Activated CD4-positive, alpha-beta memory T cell treated with anti-CD3 and anti-CD28 coated beads, Interleukin-2, amount 10 ng/mL, durations not matched to agents 7 days and 5 days (primary cell): ENCODE data around the gene ZNF771. TPM values are rescaled to one million over a fixed set of nuclear protein-coding genes. Genes with fewer than 3 reads are reported as not detected.

Experiments
- CTCF ChIA-PET: fragments of 350-600 bp; sonication (Branson Sonifier 250); formaldehyde crosslinking; loops from one replicate; lab custom pipeline; 2021; ENCODE audit warnings: antibody characterized with exemption, inconsistent platforms; lab: Charles Lee
- POLR2A ChIA-PET: fragments of 350-600 bp; sonication (Branson Sonifier 250); formaldehyde crosslinking; loops from one replicate; lab custom pipeline; 2021; ENCODE audit warnings: antibody characterized with exemption; lab: Charles Lee
- DNase-seq: peaks from one replicate; pipeline ENCODE4 v3.0.0-alpha.2; 2020
- H3K27ac Mint-ChIP-seq: one replicate; pipeline ENCODE4 v1.8.0; 2021; ENCODE audit warnings: mild to moderate bottlenecking, mixed read lengths
- H3K27me3 Mint-ChIP-seq: one replicate; pipeline ENCODE4 v1.8.0; 2021; ENCODE audit warnings: mixed read lengths
- H3K36me3 Mint-ChIP-seq: one replicate; pipeline ENCODE4 v1.8.0; 2021; ENCODE audit warnings: low read depth, mixed read lengths
- H3K4me1 Mint-ChIP-seq: one replicate; pipeline ENCODE4 v1.8.0; 2021; ENCODE audit warnings: mixed read lengths
- H3K4me3 Mint-ChIP-seq: one replicate; pipeline ENCODE4 v1.8.0; 2021; ENCODE audit warnings: mild to moderate bottlenecking, mixed read lengths
- H3K9me3 Mint-ChIP-seq: one replicate; pipeline ENCODE4 v1.8.0; 2021; ENCODE audit warnings: mixed read lengths
- total RNA-seq, 2 experiments: library from RNA; stranded (reverse); gene quantifications; one replicate each; pipeline ENCODE4 v1.2.3, GENCODE V29; 2021

Gene ZNF771
- 1 to 10 TPM; 4.2 to 4.5 TPM for total RNA-seq

DNA sequence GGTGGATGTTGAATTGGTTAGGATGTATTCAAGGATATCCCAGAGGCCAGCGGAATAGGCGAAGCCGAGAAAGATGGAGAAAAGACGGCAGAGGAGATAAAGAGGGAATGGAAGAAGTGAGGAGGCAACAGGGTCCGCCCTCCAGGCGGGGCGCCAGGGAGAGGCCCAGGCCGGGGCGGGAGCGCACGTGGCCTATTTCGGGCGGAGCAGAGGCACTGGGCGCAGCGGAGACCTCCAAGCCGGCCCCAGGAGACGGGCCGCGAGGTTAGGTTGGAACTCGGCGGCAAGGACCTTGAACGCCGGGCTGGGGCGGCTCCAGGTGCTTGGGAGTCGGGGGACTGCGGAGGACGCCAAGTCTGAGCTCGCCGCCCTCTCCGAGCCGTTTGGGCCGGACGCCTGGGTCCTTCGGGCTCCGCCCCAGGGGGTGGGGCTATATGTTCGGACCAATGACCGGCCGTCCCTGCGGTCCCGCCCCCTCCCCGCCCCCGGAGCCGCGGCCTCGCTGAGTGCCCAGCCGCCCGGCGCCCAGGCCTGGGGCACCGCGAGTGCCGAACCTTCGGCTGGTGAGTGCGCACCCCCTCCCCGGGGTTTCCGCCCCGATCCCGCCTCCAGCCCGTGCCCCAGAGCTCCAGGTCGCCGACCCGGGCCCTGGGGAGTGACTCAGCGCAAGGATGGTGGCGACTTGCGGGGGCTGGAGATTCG, at the start of gene ZNF771:
Gene ZNF771 (plus strand): TSS at position 505 of the 702 bp plus-strand sequence. CDS start 448 bp downstream, outside the sequence.
- POLR2A ChIA-PET, result interaction anchor here (0.7 to 4.4 kb wide), 22 partner anchors 8 to 340 kb away, joined by 3 to 33 read pairs (median 6); partner anchors contain the start of genes CORO1A, DCTPP1, FBRS and SEPTIN1
- peaks cover 3% of the 10 kb centered on the region for H3K27me3 Mint-ChIP-seq

DNA sequence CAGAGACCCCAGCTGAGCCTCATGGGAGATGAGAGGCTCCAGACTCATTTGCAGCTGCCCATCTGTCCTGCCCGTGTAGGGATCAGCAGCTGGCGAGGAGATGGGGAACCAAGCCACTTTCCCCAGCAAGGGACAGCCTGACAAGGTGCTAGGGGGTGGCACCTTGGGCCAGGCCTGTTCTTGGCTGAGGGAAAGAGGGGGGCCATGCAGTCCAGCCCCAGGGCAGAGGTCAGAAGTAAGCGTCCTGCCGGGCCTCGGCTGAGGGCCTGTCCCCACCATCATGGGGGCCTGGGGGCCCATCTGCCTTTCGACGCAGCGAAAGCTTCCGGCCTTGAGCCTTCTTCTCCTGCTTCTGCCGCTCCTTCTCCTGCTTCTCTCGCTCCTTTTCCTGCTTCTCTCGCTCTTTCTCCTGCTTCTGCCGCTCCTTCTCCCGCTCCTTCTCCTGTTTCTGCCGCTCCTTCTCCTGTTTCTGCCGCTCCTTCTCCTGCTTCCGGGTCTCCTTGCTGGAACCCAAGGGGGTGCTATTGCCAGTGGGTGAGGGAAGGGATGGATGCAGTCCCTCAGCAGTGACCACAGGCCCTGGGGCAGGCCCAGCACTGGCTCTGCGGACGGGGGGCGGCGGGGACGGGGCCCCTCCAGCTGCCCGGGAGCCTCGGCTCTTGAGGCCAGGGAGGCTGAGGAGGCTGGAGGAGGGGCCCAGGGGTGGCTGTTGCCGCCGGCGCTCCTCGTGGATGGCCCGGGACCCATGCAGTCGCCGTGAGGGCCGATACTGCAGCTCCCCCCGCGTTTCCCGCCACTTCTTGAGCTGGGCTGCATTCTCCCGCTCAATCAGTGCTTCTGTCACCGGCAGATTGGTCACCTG, 49.5 kb upstream of the ZNF771 start:
- ChIA-PET CTCF (no interaction called here), POLR2A (interaction anchor here (1.3 to 8.3 kb wide), 2 partner anchors 12 to 22 kb away, joined by 5 to 83 read pairs; partner anchors contain the start of gene TBC1D10B)
- H3K27me3 Mint-ChIP-seq, result no peaks in the 10 kb centered on the region
- peaks cover 67% of the 10 kb centered on the region for H3K36me3 Mint-ChIP-seq
- no peak overlapping the region for H3K4me3 Mint-ChIP-seq
- peak overlapping the region; percentile 53 for H3K27ac Mint-ChIP-seq
- DNase-seq, result no peak
- peaks cover 46% of the 10 kb centered on the region for H3K4me1 Mint-ChIP-seq
- no peaks in the 10 kb centered on the region for H3K9me3 Mint-ChIP-seq

More for the DNA sequence above, at the start of gene ZNF771:
- DNase-seq, result peak; percentile 92
- peak within 1 kb of the TSS; percentile 89 for H3K4me3 Mint-ChIP-seq
- H3K9me3 Mint-ChIP-seq, result no peaks in the 10 kb centered on the region
- H3K27ac Mint-ChIP-seq, result peak within 1 kb of the TSS; percentile 79
- CTCF ChIA-PET, result interaction anchor here (0.6 to 4.7 kb wide), 13 partner anchors 10 to 315 kb away, joined by 3 to 50 read pairs (median 3); partner anchors contain the start of genes DCTPP1, SEPTIN1, TBC1D10B and ZNF48
- H3K4me1 Mint-ChIP-seq, result peaks cover 37% of the 10 kb centered on the region
- peaks cover 8% of the 10 kb centered on the region for H3K36me3 Mint-ChIP-seq

DNA sequence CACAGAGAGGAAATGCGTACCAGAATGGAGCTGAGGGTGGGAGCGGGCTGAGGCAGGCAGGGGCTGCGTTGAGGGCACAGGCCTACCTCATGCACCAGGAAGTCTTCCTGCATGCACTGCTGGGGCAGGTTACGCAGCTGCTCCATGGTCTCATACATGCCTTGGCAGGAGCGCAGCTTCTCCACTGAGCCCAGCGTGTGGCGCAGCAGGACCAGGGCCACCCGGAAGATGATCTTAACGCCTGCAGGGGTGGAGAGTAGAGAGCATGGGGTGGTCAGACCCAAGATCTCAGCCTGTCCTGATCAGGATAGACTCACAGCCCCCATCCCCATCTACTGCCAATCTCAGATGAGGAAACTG, 48.8 kb upstream of the ZNF771 start:
- H3K9me3 Mint-ChIP-seq, result no peaks in the 10 kb centered on the region
- H3K27ac Mint-ChIP-seq, result no peak overlapping the region
- H3K36me3 Mint-ChIP-seq, result peaks cover 68% of the 10 kb centered on the region
- H3K27me3 Mint-ChIP-seq, result no peaks in the 10 kb centered on the region
- POLR2A ChIA-PET, result interaction anchor here (8.3 kb wide), 1 partner anchor 11 kb away, joined by 83 read pairs; the partner anchor contains the start of gene TBC1D10B
- CTCF ChIA-PET, result interaction anchor here (1.3 kb wide), 1 partner anchor 11 kb away, joined by 3 read pairs; no protein-coding TSS in a partner anchor
- H3K4me3 Mint-ChIP-seq, result no peak overlapping the region
- no peak for DNase-seq
- peaks cover 46% of the 10 kb centered on the region for H3K4me1 Mint-ChIP-seq

DNA sequence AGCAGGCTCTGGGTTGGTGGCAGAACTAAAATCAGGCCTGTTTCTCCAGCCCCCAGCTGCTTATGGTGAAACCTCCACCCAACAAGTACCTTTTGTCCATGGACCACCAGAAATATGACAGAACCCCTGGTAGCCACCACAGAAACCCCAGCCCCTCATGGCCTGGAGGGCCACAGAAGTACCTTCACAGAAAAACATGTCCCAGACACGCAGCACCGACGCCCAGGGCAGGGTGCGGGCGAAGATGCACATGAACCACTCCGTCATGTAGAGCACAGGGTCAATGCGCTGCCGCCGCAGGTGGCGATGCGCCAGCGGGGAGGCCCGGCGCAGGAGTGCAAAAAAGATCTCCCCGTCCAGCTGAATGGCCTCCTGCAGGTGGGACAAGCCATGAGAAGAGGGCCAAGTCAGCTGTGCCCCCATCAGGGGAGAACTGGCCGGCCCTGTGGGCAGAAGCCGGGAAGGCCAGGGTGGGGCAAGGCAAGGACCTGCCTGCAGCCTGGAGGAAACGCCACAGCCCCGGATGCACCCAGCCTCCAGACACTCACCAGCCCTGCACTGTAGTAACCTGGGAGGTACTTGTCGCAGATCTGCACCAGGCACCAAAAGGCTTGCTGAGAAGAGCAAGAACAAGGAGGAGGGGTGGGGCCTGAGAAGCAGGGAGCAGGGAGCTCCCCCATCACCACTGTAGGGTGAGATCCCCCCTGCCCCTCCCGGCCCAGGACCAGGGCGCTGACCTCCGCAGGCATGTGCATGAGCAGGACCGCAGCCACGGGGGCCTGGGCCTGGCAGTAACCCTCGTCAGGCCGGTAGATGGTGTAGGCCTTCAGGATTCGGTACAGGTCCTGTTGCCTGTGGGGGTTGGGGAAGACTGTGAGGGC, 48.2 kb upstream of the ZNF771 start:
- Mint-ChIP-seq H3K4me3 (no peak overlapping the region), H3K36me3 (peaks cover 66% of the 10 kb centered on the region), H3K4me1 (peaks cover 40% of the 10 kb centered on the region), H3K27me3 (no peaks in the 10 kb centered on the region), H3K9me3 (no peaks in the 10 kb centered on the region), H3K27ac (no peak overlapping the region)
- CTCF ChIA-PET, result interaction anchor here (1.3 kb wide), 1 partner anchor 10 kb away, joined by 3 read pairs; no protein-coding TSS in a partner anchor
- POLR2A ChIA-PET, result interaction anchor here (8.3 kb wide), 1 partner anchor 10 kb away, joined by 83 read pairs; the partner anchor contains the start of gene TBC1D10B
- DNase-seq, result no peak

DNA sequence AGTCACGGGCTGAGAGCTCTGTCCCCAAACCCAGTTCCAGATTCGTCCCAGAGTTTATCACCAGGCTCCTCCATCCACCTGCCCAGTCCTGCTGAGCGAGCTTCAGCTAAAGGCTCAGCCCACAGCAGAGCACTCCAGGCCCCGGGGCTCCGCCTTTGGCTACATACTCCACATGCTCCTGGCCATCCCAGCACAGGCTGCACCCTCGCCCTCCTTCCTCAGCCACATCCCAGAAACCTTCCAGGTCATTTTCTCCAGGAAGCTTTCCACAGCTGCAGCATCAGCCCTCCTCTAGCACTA, 47.6 kb upstream of the ZNF771 start:
- Mint-ChIP-seq H3K27me3 (no peaks in the 10 kb centered on the region), H3K9me3 (no peaks in the 10 kb centered on the region), H3K36me3 (peaks cover 67% of the 10 kb centered on the region), H3K4me1 (peaks cover 41% of the 10 kb centered on the region), H3K4me3 (no peak overlapping the region), H3K27ac (no peak overlapping the region)
- POLR2A ChIA-PET, result interaction anchor here (8.3 kb wide), 1 partner anchor 10 kb away, joined by 83 read pairs; the partner anchor contains the start of gene TBC1D10B
- DNase-seq, result no peak
- CTCF ChIA-PET, result interaction anchor here (1.3 kb wide), 2 partner anchors 10 to 50 kb away, joined by 3 read pairs; no protein-coding TSS in a partner anchor

DNA sequence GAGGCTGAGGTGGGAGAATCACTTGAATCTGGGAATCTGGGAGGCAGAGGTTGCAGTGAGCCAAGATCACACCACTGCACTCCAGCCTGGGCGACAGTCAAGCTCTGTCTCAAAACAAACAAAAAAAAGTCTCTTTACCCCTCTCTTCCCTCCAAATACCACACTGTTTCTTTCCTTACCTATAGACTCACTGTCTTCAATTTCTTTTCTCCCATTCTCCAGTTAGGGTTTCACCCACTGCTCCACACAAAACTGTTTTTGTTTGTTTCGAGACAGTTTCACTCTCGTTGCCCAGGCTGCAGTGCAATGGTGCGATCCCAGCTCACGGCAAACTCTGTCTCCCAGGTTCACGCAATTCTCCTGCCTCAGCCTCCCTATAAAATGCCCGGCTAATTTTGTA, 46.2 kb upstream of the ZNF771 start:
- peaks cover 75% of the 10 kb centered on the region for H3K36me3 Mint-ChIP-seq
- H3K9me3 Mint-ChIP-seq, result no peaks in the 10 kb centered on the region
- H3K27me3 Mint-ChIP-seq, result no peaks in the 10 kb centered on the region
- H3K4me3 Mint-ChIP-seq, result no peak overlapping the region
- H3K4me1 Mint-ChIP-seq, result peaks cover 38% of the 10 kb centered on the region
- ChIA-PET POLR2A (no interaction called here), CTCF (interaction anchor here (1.3 kb wide), 1 partner anchor 48 kb away, joined by 3 read pairs; no protein-coding TSS in a partner anchor)
- peak overlapping the region; percentile 61 for H3K27ac Mint-ChIP-seq
- DNase-seq, result no peak

DNA sequence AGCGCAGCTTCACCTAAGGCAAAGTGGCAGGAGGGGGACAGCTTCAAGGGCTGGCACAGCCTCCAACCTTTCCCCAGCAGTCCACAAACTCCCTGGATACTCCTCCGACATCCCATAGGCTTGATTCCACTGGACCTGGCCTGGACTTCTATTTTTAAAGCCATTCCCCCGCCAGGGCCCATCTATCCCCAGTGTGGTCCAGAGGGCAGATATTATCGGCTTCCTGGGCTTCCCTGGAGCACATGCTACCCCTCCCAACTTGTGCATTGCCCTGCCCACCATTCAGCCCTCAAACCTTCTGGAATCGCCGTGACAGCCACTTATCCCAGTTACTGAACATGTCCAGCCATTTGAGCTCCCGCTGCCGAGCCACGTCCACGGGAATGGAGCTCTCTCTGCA, 42.2 kb upstream of the ZNF771 start:
- Mint-ChIP-seq H3K4me1 (peaks cover 43% of the 10 kb centered on the region), H3K27me3 (no peaks in the 10 kb centered on the region), H3K36me3 (peaks cover 74% of the 10 kb centered on the region), H3K4me3 (no peak overlapping the region), H3K9me3 (no peaks in the 10 kb centered on the region), H3K27ac (no peak overlapping the region)
- CTCF ChIA-PET, result interaction anchor here (1.1 to 1.7 kb wide), 2 partner anchors 45 to 65 kb away, joined by 3 to 4 read pairs; partner anchors contain the start of gene DCTPP1
- POLR2A ChIA-PET, result interaction anchor here (1.2 to 2.9 kb wide), 3 partner anchors 10 to 1391 kb away, joined by 3 to 14 read pairs (median 4); partner anchors contain the start of genes CD2BP2 and SEPTIN1
- DNase-seq, result no peak

DNA sequence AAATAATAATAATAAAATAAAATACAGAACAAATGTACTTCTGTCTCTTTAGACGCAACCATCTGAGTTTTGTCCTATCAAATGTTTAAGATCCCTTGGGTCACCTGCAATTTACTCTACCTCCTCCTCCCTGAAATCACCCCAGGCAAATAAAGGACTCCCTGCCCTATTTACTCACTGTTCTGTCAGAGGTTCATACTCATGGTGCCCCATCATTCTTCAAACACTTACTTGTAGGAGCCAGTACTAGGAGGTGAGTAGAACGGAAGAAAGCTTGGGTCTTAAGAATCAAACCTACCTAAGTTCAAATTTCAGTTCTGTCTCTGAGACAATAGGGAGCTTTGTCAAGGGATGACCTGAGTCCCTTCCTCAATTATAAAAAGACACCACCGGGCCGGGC, 40.9 kb upstream of the ZNF771 start:
- Mint-ChIP-seq H3K36me3 (peaks cover 64% of the 10 kb centered on the region), H3K27ac (no peak overlapping the region), H3K27me3 (no peaks in the 10 kb centered on the region), H3K9me3 (no peaks in the 10 kb centered on the region), H3K4me1 (peaks cover 50% of the 10 kb centered on the region), H3K4me3 (peak overlapping the region; percentile 86)
- no peak for DNase-seq
- ChIA-PET CTCF (no interaction called here), POLR2A (interaction anchor here (1.1 to 5.8 kb wide), 2 partner anchors 10 to 16 kb away, joined by 3 to 83 read pairs; partner anchors contain the start of genes CD2BP2 and SEPTIN1)

DNA sequence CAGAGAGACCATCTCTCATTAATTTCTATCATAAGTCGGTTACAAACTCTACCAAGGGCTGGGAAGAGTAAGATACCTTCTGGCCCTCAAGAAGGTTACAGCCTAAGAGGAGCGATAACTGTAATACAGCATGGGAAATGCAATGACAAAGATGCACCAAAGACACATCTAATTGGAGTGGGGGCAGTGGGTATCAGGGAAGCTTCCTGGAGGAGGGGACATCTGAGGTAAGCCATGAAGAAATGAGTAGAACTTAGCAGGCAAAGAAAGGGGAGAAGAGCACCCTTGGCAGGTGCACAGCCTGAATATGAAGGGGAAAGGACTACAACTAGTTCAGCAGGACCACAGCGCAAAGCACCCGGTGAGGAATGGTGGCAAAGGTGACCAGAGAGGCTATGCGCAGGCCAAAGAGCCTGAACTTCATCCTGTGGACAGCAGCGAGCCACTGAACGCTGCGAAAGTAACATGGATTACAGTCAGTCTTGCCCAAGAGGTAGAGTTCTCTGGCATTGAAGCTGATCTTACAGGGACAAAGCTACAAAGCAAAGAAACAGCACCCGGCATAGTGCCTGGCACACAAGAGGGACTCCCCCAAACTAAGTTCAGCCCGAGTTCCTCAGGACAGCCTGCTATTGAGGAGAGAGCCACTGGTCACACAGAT, 39.9 kb upstream of the ZNF771 start:
- ChIA-PET POLR2A (interaction anchor here (1.1 to 5.8 kb wide), 3 partner anchors 11 to 275 kb away, joined by 3 to 83 read pairs (median 4); partner anchors contain the start of genes CD2BP2, SEPTIN1 and TBX6), CTCF (interaction anchor here (0.6 to 1.3 kb wide), 3 partner anchors 10 to 213 kb away, joined by 3 to 5 read pairs (median 5); no protein-coding TSS in a partner anchor)
- peak overlapping the region; percentile 66 for H3K27ac Mint-ChIP-seq
- peaks cover 58% of the 10 kb centered on the region for H3K36me3 Mint-ChIP-seq
- H3K4me1 Mint-ChIP-seq, result peaks cover 54% of the 10 kb centered on the region
- no peak for DNase-seq
- peak overlapping the region; percentile 86 for H3K4me3 Mint-ChIP-seq
- H3K27me3 Mint-ChIP-seq, result no peaks in the 10 kb centered on the region
- no peaks in the 10 kb centered on the region for H3K9me3 Mint-ChIP-seq

DNA sequence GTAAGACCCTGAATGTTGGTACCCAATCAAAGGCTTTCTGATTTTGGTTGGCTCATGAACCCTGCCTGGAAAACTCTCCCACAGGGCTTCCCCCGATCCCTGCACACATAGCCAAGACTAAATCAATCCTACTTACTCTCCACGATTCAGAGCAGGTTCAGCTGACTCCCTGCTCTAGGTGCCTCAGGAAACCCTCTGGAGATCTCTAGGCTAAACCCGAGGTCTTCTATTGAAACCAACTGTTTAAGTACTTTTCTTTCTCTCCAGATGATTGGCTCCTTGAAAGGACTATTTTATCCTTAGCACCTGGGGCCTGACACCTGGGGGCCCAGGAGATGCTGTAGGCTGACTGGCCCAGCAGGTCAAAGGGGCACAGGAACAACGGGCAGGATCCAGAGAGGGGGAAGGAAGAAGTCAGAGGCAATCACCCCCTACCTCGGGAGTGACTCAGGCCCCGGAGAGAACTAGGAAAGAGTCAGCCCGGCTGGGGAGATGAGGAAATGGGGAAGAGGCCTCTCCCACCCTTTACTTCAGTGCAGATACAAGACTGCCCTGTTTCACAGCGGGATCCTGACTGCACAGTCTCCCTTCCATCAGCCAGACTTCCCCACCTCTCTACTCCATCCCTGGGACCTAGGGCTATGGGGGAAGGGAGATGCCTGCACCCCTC, 39.1 kb upstream of the ZNF771 start:
- Mint-ChIP-seq H3K4me1 (peaks cover 53% of the 10 kb centered on the region), H3K27me3 (no peaks in the 10 kb centered on the region), H3K36me3 (peaks cover 51% of the 10 kb centered on the region), H3K27ac (peak overlapping the region; percentile 80), H3K4me3 (peak overlapping the region; percentile 86), H3K9me3 (no peaks in the 10 kb centered on the region)
- ChIA-PET POLR2A (interaction anchor here (1.1 to 5.8 kb wide), 7 partner anchors 10 to 276 kb away, joined by 3 to 83 read pairs (median 5); partner anchors contain the start of genes CD2BP2, SEPTIN1, TBX6 and ZNF48), CTCF (interaction anchor here (0.5 to 1.7 kb wide), 7 partner anchors 11 to 42 kb away, joined by 3 to 9 read pairs (median 3); no protein-coding TSS in a partner anchor)
- no peak for DNase-seq
